ENCODE data around the gene IQCK.

IQCK gene

DNA sequence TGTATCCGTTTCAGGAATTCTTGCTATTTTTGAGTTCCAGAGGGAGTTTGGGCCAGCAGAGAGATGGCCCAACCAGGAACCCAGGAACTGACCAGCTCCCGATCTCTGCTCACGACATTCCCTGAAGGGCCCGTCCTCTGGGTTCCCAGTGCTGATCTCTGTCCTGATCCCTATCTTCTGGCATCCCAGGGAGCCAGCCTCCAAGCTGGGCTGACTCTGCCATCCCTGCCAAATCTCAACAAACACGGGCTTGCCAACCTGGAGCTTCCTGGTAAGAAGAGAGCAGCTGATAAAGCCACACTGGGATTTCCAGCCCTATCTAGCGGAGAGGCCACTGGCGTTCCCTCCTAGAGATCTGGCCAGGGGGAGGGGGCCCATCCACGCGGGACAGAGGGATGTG, 150.3 kb downstream of the IQCK start:
- TF ChIP-seq, protein P1, sequence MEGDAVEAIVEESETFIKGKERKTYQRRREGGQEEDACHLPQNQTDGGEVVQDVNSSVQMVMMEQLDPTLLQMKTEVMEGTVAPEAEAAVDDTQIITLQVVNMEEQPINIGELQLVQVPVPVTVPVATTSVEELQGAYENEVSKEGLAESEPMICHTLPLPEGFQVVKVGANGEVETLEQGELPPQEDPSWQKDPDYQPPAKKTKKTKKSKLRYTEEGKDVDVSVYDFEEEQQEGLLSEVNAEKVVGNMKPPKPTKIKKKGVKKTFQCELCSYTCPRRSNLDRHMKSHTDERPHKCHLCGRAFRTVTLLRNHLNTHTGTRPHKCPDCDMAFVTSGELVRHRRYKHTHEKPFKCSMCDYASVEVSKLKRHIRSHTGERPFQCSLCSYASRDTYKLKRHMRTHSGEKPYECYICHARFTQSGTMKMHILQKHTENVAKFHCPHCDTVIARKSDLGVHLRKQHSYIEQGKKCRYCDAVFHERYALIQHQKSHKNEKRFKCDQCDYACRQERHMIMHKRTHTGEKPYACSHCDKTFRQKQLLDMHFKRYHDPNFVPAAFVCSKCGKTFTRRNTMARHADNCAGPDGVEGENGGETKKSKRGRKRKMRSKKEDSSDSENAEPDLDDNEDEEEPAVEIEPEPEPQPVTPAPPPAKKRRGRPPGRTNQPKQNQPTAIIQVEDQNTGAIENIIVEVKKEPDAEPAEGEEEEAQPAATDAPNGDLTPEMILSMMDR (IDR thresholded peaks at IDR 0.05; ENCODE audit: control insufficient read depth, extremely low read depth, insufficient read depth) = no peak
- DNase-seq (ENCODE audit: low read depth) = peak; percentile 58
- no peak overlapping the region for H3K4me3 ChIP-seq (ENCODE audit: low read depth, low read length)

DNA sequence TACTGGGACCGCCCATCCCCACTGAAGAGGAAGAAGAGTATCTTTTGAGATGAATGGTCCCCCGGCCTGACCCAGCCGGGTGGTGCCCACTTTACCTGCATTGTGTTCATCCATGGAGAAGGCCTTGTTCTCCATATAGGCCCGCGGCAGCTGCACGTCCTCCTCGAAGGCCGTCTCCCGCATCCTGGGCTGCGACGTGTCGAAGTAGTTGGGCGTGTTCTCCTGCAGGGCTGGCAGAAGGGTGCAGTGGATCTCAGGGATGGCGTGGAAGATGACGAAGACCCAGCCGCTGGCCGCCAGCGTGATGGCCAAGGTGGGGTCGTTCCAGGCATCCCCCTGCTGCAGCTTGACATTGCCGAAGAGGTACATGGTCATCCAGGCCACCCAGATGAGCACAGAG, 153.7 kb downstream of the IQCK start:
- no peak for DNase-seq (ENCODE audit: low read depth)
- TF ChIP-seq, protein P1 (IDR thresholded peaks at IDR 0.05; ENCODE audit: control insufficient read depth, extremely low read depth, insufficient read depth) = no peak
- no peak overlapping the region for H3K4me3 ChIP-seq (ENCODE audit: low read depth, low read length)

DNA sequence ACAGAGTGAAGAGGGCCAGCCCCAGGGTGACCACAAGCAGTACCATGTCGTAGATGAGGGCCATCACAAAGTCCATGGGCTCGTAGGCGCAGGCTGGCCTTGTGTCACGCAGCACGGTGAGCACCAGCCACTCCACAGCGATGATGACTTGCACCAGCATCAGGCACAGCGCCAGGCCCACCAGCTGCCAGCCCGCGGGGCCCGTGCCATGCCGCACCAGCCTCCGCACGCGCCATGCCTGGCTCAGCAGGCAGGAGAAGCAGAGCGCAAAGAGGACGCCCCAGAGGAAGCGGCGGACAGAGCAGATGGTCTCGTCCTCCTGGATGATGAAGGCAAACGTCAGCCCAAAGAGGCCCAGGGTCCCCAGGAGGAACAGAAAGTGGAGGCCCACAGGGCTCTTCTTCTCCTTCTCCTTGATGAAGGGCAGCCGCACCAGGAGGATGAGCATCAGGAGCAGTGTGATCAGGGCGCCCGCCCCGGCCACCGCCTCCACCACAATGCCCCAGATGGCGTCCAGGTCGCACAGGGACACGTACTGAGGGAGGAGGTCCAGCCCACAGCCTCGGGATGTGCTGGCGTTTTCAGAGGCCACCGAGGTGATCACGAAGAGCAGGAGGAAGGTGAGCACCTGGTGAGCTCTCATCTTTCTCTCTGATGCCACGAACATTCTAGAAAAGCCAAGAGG, 154.2 kb downstream of the IQCK start:
- DNase-seq (ENCODE audit: low read depth) = no peak
- no peak overlapping the region for H3K4me3 ChIP-seq (ENCODE audit: low read depth, low read length)
- TF ChIP-seq, protein P1 (IDR thresholded peaks at IDR 0.05; ENCODE audit: control insufficient read depth, extremely low read depth, insufficient read depth) = no peak

DNA sequence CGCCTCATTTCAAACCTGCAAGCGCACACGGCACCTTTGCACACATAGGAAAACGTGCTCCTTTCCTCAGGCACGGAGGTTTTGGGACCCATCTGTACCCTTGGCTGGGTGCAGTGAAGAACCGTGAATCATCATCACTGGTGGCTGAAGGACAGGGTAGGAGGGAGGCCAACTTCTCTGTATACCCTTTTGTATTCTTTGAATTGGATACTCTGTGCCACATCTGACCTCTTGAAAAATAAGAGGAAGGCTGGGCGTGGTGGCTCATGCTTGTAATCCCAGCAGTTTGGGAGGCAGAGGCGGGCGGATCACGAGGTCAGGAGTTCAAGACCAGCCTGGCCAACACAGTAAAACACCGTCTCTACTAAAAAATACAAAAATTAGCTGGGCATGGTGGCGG, 154.9 kb downstream of the IQCK start:
- DNase-seq (ENCODE audit: low read depth) = no peak
- TF ChIP-seq, protein P1 (IDR thresholded peaks at IDR 0.05; ENCODE audit: control insufficient read depth, extremely low read depth, insufficient read depth) = no peak
- H3K4me3 ChIP-seq (ENCODE audit: low read depth, low read length) = no peak overlapping the region

DNA sequence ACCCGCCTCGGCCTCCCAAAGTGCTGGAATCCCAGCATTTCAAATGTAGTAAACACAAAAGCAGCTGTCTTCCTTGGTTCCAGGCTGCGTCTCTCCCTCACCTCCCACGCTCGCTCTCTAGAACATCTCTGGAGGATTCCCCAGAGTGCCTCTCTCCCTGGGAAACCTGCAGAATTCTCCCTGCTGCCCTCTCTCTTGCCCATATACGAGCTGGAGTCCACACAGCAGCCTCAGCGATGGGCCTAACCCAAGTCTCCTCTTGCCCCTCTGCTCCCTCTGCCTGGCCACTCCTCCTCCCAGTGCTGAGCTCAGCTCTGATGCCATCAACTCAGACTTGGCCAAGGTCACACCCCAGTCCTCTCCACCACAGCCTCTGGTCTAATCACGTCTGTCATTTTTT, 156.0 kb downstream of the IQCK start:
- TF ChIP-seq, protein P1 (IDR thresholded peaks at IDR 0.05; ENCODE audit: control insufficient read depth, extremely low read depth, insufficient read depth) = no peak
- no peak overlapping the region for H3K4me3 ChIP-seq (ENCODE audit: low read depth, low read length)
- no peak for DNase-seq (ENCODE audit: low read depth)

DNA sequence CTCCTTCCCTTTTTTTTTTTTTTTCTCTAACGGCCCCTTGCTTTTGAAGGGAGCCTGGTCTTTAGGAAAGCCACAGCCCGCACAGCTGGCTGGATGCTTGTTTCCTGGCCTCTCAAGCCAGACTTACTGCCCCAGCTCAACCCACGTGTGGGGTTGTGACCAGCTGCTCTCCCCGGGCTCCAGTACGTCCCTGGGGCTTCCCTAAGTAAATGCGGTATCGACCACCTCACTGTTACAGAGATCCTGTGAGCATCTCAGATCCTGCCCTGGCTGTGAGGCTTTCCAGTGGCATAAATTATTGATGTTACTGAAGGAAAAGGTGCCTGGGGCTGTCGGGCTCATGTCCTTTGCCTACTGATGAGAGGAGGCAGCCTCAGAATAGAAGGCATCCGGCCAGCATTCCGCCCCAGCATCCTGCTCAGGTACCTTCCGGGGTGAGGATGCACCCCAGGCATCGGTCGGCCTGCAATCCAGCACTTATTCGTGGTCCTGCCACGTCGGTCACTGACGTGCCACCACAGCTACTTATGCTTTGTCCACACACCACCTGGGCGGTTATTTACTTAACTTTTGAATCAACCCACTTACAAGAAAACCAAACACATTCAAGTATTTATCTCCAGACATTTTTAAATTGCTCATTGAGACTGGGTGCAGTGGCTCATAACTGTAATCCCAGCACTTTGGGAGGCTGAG, 156.9 kb downstream of the IQCK start:
- H3K4me3 ChIP-seq (ENCODE audit: low read depth, low read length) = no peak overlapping the region
- TF ChIP-seq, protein P1 (IDR thresholded peaks at IDR 0.05; ENCODE audit: control insufficient read depth, extremely low read depth, insufficient read depth) = no peak
- DNase-seq (ENCODE audit: low read depth) = no peak

All from LNCaP clone FGC (cell line).